Measurements from ENCODE around the gene VSNL1.

DNA sequence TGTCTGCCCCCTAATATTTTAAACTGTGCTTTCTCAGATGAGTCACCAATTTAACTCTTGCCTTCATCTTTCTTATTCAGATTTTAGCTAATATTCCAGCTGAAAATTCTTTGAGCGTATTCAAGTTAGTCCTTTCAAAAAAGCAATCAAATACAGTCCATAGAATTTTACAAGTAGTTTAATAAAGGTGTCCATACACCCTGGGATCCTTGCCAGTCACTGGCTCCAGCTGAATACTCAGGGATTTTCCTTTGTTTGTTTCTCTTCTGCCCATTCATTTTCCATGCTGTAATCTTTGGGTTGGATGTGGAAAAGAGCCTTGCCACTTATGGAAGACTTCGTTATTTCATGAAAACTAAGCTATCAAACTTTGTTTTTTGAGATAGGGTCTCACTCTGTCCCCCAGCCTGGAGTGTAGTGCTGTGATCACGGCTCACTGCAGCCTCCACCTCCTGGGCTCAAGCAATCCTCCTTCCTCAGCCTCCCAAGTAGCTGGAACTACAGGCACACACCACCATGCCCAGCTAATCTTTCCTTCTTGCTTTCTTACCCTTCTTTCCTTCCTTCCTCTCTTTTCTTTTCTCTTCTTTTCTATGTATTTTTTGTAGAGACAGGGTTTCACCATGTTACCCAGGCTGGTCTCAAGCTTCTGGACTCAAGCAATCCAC, 34.0 kb downstream of the VSNL1 start:
- TF ChIP-seq, protein P1, sequence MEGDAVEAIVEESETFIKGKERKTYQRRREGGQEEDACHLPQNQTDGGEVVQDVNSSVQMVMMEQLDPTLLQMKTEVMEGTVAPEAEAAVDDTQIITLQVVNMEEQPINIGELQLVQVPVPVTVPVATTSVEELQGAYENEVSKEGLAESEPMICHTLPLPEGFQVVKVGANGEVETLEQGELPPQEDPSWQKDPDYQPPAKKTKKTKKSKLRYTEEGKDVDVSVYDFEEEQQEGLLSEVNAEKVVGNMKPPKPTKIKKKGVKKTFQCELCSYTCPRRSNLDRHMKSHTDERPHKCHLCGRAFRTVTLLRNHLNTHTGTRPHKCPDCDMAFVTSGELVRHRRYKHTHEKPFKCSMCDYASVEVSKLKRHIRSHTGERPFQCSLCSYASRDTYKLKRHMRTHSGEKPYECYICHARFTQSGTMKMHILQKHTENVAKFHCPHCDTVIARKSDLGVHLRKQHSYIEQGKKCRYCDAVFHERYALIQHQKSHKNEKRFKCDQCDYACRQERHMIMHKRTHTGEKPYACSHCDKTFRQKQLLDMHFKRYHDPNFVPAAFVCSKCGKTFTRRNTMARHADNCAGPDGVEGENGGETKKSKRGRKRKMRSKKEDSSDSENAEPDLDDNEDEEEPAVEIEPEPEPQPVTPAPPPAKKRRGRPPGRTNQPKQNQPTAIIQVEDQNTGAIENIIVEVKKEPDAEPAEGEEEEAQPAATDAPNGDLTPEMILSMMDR (IDR thresholded peaks at IDR 0.05), result no peak
- no peak for TF ChIP-seq POLR2A (IDR thresholded peaks at IDR 0.05)
